Pancreas (tissue), 10 donors: Measurements from ENCODE around the gene MRPL28. TPM values are rescaled to one million over a fixed set of nuclear protein-coding genes. Genes with fewer than 3 reads are reported as not detected.

Experiments used
- ATAC-seq, 4 donors: fragments of 200-7000 bp; cut with Tn5 transposase; one replicate each; pipeline versions ENCODE4 v1.8.0 to v1.9.1; 2020; ENCODE audit warnings: mild to moderate bottlenecking in 4 of 4, moderate library complexity in 4 of 4
- DNase-seq, 6 donors: peaks; one replicate each; pipeline ENCODE4 v3.0.0-alpha.2; 2020
- FAIRE-seq: peaks from 2 replicates; lab custom pipeline; 2012; peaks lifted over from hg19 to GRCh38; lab: Jason Lieb, UNC
- H3K27ac ChIP-seq, 4 donors: fragments of 200-600 bp; sonication (generic); 1 replicate in 3 of 4; 2 replicates in 1 of 4; pipeline versions ENCODE4 v1.5.0 to v1.8.0; 2020
- H3K27me3 ChIP-seq, 4 donors: fragments of 200-600 bp; one replicate each; pipeline ENCODE4 v1.8.0; 2021
- H3K36me3 ChIP-seq, 3 donors: fragments of 200-600 bp; sonication (generic) in 1 of 3; one replicate each; pipeline versions ENCODE4 v1.5.0 to v1.8.0; 2020 to 2021
- H3K4me1 ChIP-seq, 3 donors: fragments of 200-600 bp; one replicate each; pipeline ENCODE4 v1.8.0; 2021
- H3K4me3 ChIP-seq, 4 donors: fragments of 200-600 bp; sonication (generic) in 2 of 4; one replicate each; pipeline versions ENCODE4 v1.5.0 to v1.8.0; 2020 to 2021
- H3K9me3 ChIP-seq, 4 donors: fragments of 200-600 bp; one replicate each; pipeline ENCODE4 v1.8.0; 2021
- CTCF ChIP-seq, 4 donors: fragments of 200-600 bp; sonication (generic) in 3 of 4; IDR thresholded peaks; one replicate each; pipeline versions ENCODE4 v1.5.0 to v1.8.0; 2021; ENCODE audit warnings: antibody characterized with exemption in 4 of 4
- WGBS, 2 donors: extraction: QIAGEN DNeasy Blood & Tissue Kit; methylation state at CpG; one replicate each; pipeline ENCODE4 v1.1.7; 2013; 5-methylcytosine and 5-hydroxymethylcytosine counted together
- intact Hi-C, 3 donors: fragments of 100-400 bp; cut with DNase I; formaldehyde crosslinking; loops; one replicate each; pipeline versions ENCODE4 v1.11.1 to v1.14.2; 2022
- polyA plus RNA-seq, 2 donors: library from polyadenylated mRNA; stranded (reverse); fragments of 200-250 nt; gene quantifications; one replicate each; pipeline ENCODE4 v1.2.3, GENCODE V29; 2013
- total RNA-seq, 6 donors: library from RNA; stranded (reverse); fragmentation: NEBNext Ultra II Directional in 4 of 6; extraction: Animal tissue kit (Norgen Biotek cat#: 25700) in 4 of 6; gene quantifications; one replicate each; pipeline versions ENCODE4 v1.2.1 to v1.2.4, GENCODE V29; 2021 to 2023
- donor health status: healthy with polysubstance abuse.
- donor health status: DM: no; HTN: no; CAD: no; lungs with moderate emphysema.
- donor health status: DM: no; HTN: no; CAD: no.
- donor health status: control.
- donor health status: control.
- donor health status: Bipolar disorder and iron deficiency.
- donor health status: DM: yes; HTN: yes; CAD: no.
- donor health status: DM: no; HTN: no; CAD: no.
- donor health status: DM: no; HTN: no; CAD: no.
- donor health status: DM: yes; HTN: yes; CAD: no.

The MRPL28 gene
- total and polyA plus RNA-seq, 8 donors = 9.2 to 65.4 (median 20.5) TPM

DNA sequence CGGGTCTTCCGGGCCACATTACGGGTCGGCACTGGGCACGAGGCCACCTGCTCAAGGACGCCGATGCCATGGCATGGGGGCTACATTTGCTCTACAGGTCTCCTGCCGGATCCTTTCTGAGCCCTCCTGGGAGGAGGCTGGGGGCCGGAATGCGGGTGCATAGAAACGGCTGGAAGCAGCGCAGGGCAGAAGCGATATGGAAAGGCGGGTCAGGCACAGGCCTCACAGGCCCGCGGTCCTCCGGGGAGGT lies 46.2 kb downstream of the MRPL28 start:
- Histone ChIP-seq H3K9me3 (no peaks in the 10 kb centered on the region), H3K36me3 (no peaks in the 10 kb centered on the region), H3K4me3 (no peak overlapping the region), H3K27ac (no peak overlapping the region), H3K27me3 (no peaks in the 10 kb centered on the region), H3K4me1 (peaks cover 0 to 8% (median 0%) of the 10 kb centered on the region in 3 donors)
- ATAC-seq (no peak), DNase-seq (no peak), FAIRE-seq (no peak)
- 88 to 90% methylated on average over 17 of the region's 17 CpGs for WGBS, 2 donors
- TF ChIP-seq CTCF (IDR thresholded peaks at IDR 0.05) = no peak
- intact Hi-C loops = no loop called here

DNA sequence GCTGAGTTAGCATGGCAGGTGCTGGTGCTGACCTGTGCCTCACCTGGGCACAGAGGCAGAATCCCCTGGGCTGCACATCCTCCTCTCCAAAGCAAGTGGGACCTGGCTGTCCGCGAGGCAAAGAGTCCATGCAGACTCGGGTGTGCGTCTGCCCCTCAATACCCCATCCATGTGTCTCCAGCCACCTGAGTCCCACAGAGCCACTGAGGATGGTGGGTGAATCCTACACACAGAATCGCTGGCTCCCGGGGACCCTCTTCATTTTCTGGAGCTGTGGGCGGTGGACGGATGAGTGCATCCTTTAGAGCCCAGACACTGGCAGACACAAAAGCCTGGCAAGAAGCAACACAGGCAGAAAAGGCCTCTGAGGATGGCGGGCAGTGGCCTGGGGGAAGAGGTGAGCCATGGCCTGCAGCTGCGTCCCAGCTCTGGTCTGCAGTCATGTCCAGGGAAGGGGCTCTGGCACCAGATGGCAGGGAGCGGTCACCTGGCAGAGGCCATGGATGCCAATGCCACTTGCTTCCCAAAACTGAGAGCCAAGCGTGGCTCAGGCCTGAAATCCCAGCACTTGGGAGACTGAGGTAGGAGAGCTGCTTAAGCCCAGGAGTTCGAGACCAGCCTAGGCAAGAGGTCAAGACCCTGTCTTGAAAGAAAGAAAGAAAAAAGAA lies 47.7 kb downstream of the MRPL28 start:
- H3K4me3 ChIP-seq = no peak overlapping the region
- H3K4me1 ChIP-seq = peaks cover 0 to 3% (median 0%) of the 10 kb centered on the region in 3 donors
- no peak for TF ChIP-seq CTCF (IDR thresholded peaks at IDR 0.05)
- H3K9me3 ChIP-seq = no peaks in the 10 kb centered on the region
- H3K27me3 ChIP-seq = no peaks in the 10 kb centered on the region
- peaks cover 0 to 5% (median 0%) of the 10 kb centered on the region in 3 donors for H3K36me3 ChIP-seq
- FAIRE-seq = no peak
- intact Hi-C loops = no loop called here
- no peak for DNase-seq
- WGBS, 2 donors = 91 to 94% methylated on average over 13 of the region's 13 CpGs
- no peak overlapping the region for H3K27ac ChIP-seq
- no peak for ATAC-seq

DNA sequence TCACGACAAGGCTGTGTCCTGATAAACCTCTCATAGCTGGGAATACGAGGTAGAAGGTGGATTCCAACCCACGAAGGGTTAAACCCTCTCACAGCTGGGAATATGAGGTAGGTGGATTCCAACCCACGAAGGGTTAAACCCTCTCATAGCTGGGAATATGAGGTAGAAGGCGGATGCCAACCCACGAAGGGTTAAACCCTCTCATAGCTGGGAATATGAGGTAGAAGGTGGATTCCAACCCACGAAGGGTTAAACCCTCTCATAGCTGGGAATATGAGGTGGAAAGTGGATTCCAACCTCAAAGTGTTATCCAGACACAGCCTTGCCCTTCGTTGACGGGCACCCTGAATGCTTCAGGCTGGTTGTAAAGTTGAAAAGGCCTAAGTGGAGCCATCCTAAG lies 48.8 kb downstream of the MRPL28 start:
- DNase-seq (no peak), ATAC-seq (no peak), FAIRE-seq (no peak)
- 69 to 70% methylated on average over 9 of the region's 9 CpGs for WGBS, 2 donors
- Histone ChIP-seq H3K4me1 (no peaks in the 10 kb centered on the region), H3K4me3 (no peak overlapping the region), H3K27me3 (no peaks in the 10 kb centered on the region), H3K36me3 (peaks cover 0 to 5% (median 0%) of the 10 kb centered on the region in 3 donors), H3K9me3 (no peaks in the 10 kb centered on the region), H3K27ac (no peak overlapping the region)
- intact Hi-C loops = no loop called here
- no peak for TF ChIP-seq CTCF (IDR thresholded peaks at IDR 0.05)

GRCh38 chr16:320206-320605 lies 50.1 kb downstream of the MRPL28 start:
- TF ChIP-seq CTCF (IDR thresholded peaks at IDR 0.05) = no peak
- 91% methylated on average over 5 of the region's 5 CpGs for WGBS, 2 donors
- no peaks in the 10 kb centered on the region for H3K4me1 ChIP-seq
- peaks cover 0 to 5% (median 0%) of the 10 kb centered on the region in 3 donors for H3K36me3 ChIP-seq
- H3K4me3 ChIP-seq = no peak overlapping the region
- H3K9me3 ChIP-seq = no peaks in the 10 kb centered on the region
- no peak for FAIRE-seq
- intact Hi-C loops = no loop called here
- no peak overlapping the region for H3K27ac ChIP-seq
- no peak for ATAC-seq
- no peak for DNase-seq
- H3K27me3 ChIP-seq = no peaks in the 10 kb centered on the region

GRCh38 chr16:318628-319027 lies 51.7 kb downstream of the MRPL28 start:
- intact Hi-C loops = no loop called here
- Histone ChIP-seq H3K4me3 (no peak overlapping the region), H3K27me3 (no peaks in the 10 kb centered on the region), H3K27ac (no peak overlapping the region), H3K4me1 (no peaks in the 10 kb centered on the region), H3K9me3 (no peaks in the 10 kb centered on the region), H3K36me3 (peaks cover 0 to 5% (median 0%) of the 10 kb centered on the region in 3 donors)
- FAIRE-seq (no peak), DNase-seq (no peak), ATAC-seq (peak in 2 of 4 donors; percentile 9 to 46)
- no peak for TF ChIP-seq CTCF (IDR thresholded peaks at IDR 0.05)
- WGBS, 2 donors = 93% methylated on average over 22 of the region's 22 CpGs
